ENCODE data around the gene RXRA. TPM values are rescaled to one million over a fixed set of nuclear protein-coding genes. Genes with fewer than 3 reads are reported as not detected.

The RXRA gene
- total RNA-seq, 1 experiment from 2014 or later = 29.9 TPM

DNA sequence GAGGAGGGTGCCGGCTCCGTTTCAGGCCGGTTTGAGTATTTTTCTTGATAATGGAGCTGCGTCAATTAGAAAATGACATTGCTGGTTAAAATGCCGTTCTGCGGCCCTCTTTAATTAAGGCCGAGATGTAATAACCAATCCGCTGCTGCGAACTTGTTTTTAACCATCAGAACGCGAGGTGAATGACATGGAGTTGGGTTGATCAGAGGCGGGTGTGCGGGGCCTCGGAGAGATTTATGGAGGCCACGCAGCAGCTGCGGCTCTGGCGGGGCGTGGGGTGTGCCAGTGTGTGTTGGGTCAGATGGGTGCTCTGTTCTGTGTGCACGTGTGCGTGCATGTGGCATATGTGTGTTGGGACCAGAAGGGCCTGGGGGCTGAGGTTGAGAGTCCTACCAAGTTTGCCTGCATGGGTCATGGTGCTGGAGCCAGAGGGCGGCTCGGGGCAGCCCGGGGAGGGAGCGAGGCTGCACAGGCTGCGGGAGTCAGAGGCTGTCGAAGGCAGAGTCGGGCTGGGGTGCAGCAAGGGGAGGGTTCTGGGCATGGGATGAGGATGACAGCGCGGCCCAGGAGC, 25.4 kb downstream of the RXRA start:
- Histone ChIP-seq H4K91ac (ENCODE audit: insufficient read length, low read depth, low read length) (no peak overlapping the region), H3K4ac (ENCODE audit: low read depth, low read length) (no peak overlapping the region), H3K56ac (ENCODE audit: insufficient read length, low read depth, low read length) (no peak overlapping the region), H3T11ph (ENCODE audit: low read length) (no peak overlapping the region), H4K8ac (replicated peaks; ENCODE audit: insufficient read length, low read depth, low read length) (no peak overlapping the region), H3K23ac (ENCODE audit: insufficient read length, low read depth, low read length) (no peak overlapping the region), H3K27me3 (ENCODE audit: insufficient read depth, low read length) (no peaks in the 10 kb centered on the region), H3K23me2 (ENCODE audit: insufficient read length, low read depth, low read length, poor library complexity, severe bottlenecking) (no peaks in the 10 kb centered on the region), H3K27ac (ENCODE audit: insufficient read length, low read depth, low read length) (no peak overlapping the region), H3K4me1 (ENCODE audit: insufficient read depth, low read length) (no peaks in the 10 kb centered on the region), H3K79me2 (ENCODE audit: insufficient read depth, low read length) (peaks cover 2% of the 10 kb centered on the region; the same call in 1 of the 2 replicates), H3K18ac (ENCODE audit: insufficient read length, low read depth, low read length) (no peak overlapping the region), H2AK5ac (ENCODE audit: insufficient read length, low read length) (no peak overlapping the region), H4K20me1 (ENCODE audit: control insufficient read depth, insufficient read depth, insufficient read length) (no peaks in the 10 kb centered on the region), H3K79me1 (ENCODE audit: insufficient read depth, low read depth, low read length, poor library complexity, severe bottlenecking) (no peaks in the 10 kb centered on the region), H3K9me3 (ENCODE audit: control insufficient read depth, low read depth, low read length) (no peaks in the 10 kb centered on the region), H2BK120ac (ENCODE audit: low read depth, low read length, poor library complexity, severe bottlenecking) (no peak overlapping the region), H2BK12ac (ENCODE audit: insufficient read length, low read depth, low read length) (no peak overlapping the region), H4K5ac (ENCODE audit: insufficient read length, low read depth, low read length) (no peak overlapping the region), H2BK20ac (ENCODE audit: low read depth, low read length, poor library complexity, severe bottlenecking) (no peak overlapping the region), H3K4me2 (ENCODE audit: insufficient read depth, insufficient read length, low read length) (no peak overlapping the region), H2AFZ (ENCODE audit: low read length) (no peak overlapping the region), H3K14ac (ENCODE audit: insufficient read depth, low read length) (peak overlapping the region; percentile 25; the same call in 1 of the 2 replicates), H2BK5ac (ENCODE audit: insufficient read length, low read length) (no peak overlapping the region), H3K9ac (ENCODE audit: extremely low read depth, insufficient read length, low read length) (no peak overlapping the region), H2BK15ac (ENCODE audit: low read depth, low read length) (no peak overlapping the region)
- Mint-ChIP-seq H3K4me1 (peaks cover 14 to 33% of the 10 kb centered on the region in 2 experiments), H3K36me3 (ENCODE audit: insufficient read depth in 1 of 3, low read depth in 3 of 3) (no peaks in the 10 kb centered on the region), H3K27ac (peak overlapping the region; percentile 50 to 95 (median 90); a peak in 5 of 7 replicates), H3K4me3 (no peak overlapping the region; a peak in 1 of 5 replicates), H3K9me3 (no peaks in the 10 kb centered on the region), H3K27me3 (ENCODE audit: low read depth) (no peaks in the 10 kb centered on the region)
- WGBS (ENCODE audit: extremely low coverage, insufficient read length, low lambda C conversion rate) = no CpG with 5 or more reads among the region's 29 CpGs
- no peak for TF ChIP-seq CTCF (conservative IDR thresholded peaks at IDR 0.05)
- DNase-seq = no peak
